ENCODE data around the gene ESYT2.
"Not testable (repeated sequence)": the region's sequence is repeated elsewhere in the genome, so short reads cannot be mapped to it uniquely, and the experiment has no call there.

ESYT2 gene

GRCh38 chr7:158710651-158711102 is 118.6 kb downstream of the ESYT2 start:
- DNase-seq = no peak

DNA sequence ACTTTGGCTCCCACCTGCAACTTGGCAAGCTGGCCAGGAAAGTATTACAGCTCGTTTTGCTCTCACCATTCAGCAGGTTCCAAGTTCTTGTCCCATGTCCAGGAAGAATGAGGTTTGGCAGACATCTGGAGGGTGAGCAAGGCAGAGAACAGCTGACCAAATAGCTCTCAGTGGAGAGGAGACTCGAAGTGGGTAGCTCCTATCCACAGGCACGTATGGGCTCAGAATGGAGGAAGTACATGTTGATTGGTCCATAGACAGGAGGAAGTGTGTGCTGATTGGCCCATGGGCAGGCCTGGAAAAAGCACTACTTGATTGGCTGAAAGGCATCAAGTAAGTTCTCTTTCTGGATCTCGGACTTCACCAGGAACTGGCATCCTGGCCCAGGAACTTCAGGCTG is 121.7 kb downstream of the ESYT2 start:
- DNase-seq = no peak

GRCh38 chr7:158706710-158707590 is 122.4 kb downstream of the ESYT2 start:
- no peak for DNase-seq

GRCh38 chr7:158706273-158706704 is 123.0 kb downstream of the ESYT2 start:
- DNase-seq = no peak

DNA sequence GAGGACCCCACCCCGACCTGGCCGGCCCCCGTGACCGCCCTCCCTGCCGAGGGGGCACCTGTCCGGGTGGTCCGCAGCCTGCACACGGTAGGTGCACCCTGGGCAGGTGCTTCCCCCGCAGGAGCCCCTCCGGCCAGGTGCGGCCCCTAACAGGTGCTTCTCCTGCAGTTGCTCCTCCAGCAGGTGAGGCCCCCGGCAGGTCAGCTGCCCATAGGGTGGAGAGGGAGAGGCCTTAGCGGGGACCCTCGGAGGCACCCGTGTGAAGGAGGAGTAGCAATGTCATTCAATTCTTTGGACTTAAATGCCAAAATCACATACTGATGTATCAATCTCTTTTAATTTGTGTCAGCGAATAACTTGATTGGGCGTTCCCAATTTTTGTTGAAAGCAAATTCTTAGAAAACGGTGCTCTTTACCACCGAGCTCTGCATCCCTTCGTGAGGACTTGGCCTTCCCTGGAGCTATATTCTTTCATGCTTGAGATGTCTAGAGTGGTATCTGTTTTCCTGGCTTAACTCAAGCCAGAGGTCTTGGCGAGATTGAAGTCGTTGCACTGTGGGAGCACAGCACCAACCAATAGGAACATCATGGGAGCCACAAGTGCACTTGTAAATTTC is 124.0 kb downstream of the ESYT2 start:
- DNase-seq = no peak

DNA sequence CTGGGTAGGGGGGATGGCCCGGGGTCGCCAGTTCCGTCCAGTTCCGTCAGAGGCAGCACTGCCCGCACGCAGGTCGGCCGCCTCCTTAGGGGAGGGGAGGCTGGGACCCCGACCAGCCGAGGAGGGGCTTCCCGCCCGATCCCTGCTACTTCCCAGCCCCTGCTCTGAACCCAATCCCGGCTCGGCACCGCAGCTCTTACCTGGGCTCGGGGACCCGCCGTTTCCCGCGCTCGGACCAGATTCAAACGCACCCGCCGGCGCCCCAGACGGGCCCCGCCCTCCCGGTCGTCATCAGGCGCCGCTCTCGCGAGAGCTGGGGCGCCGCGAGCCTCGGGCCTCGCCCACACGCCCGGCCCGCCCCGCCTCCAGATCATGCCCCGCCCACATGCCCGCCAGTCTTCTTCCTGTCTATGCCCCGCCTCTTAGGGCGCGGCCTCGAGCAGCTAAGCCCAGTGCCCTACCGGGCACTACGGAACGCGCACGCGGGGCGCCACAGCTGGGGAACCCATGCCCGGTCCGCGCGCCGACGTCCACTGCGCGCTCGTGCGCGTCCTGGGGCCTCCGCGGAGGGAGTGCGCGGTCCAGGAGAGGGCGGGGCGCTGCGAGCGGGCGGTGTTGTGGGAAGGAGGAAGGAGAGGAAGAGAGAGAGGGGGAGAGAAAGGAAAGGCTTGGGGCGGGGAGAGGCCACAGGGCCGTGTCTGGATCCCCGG is 124.6 kb downstream of the ESYT2 start, which contains the start of gene NCAPG2:
TSS of gene NCAPG2 (minus strand) at position 281 of the 710 bp plus-strand sequence. CDS start 2,905 bp downstream, outside the sequence.
- peak; percentile 99 for DNase-seq

- DNase-seq = not testable (repeated sequence)
Observed at GRCh38 chr7:158703679-158704523, 125.4 kb downstream of the ESYT2 start.

GRCh38 chr7:158702944-158703343 is 126.4 kb downstream of the ESYT2 start:
- no peak for DNase-seq

- DNase-seq = no peak
Observed at GRCh38 chr7:158702196-158702595, 127.1 kb downstream of the ESYT2 start.

DNA sequence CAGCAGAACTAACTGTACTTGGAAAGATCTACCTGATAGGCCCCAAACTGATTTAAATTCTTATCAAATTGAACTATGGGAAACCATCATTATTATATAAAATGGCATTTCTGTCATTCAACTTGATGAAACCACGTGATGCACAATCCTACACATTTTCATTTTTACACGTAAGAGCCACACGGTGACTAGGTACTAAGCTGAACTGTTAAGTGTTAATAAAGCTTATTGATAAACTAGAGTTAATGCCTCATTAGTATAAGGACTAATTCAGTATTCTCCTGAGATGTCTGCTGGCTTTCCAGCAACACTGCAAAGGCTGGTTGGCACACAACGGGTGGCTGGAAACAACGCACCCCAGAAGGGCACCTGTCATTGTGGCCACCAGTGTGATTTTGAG is 129.3 kb downstream of the ESYT2 start:
- no peak for DNase-seq

- DNase-seq = no peak
Observed at GRCh38 chr7:158699341-158699740, 130.0 kb downstream of the ESYT2 start.

GRCh38 chr7:158698657-158699195 is 130.6 kb downstream of the ESYT2 start:
- no peak for DNase-seq

DNA sequence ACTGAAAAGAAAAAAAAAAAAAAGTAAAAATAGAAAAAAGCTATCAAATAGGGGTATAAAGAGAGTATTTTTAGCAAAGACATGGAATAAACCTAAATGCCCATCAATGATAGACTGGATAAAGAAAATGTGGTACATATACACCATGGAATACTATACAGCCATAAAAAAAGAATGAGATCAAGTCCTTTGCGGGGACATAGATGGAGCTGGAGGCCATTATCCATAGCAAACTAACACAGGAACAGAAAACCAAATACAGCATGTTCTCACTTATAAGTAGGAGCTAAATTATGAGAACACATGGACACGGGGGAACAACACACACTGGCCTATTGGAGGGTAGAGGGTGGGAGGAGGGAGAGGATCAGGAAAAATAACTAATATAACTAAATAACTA is 131.7 kb downstream of the ESYT2 start:
- not testable (repeated sequence) for DNase-seq

- no peak for DNase-seq
Observed at GRCh38 chr7:158695726-158696452, 133.4 kb downstream of the ESYT2 start.

- DNase-seq = no peak
Observed at GRCh38 chr7:158695056-158695455, 134.3 kb downstream of the ESYT2 start.

DNA sequence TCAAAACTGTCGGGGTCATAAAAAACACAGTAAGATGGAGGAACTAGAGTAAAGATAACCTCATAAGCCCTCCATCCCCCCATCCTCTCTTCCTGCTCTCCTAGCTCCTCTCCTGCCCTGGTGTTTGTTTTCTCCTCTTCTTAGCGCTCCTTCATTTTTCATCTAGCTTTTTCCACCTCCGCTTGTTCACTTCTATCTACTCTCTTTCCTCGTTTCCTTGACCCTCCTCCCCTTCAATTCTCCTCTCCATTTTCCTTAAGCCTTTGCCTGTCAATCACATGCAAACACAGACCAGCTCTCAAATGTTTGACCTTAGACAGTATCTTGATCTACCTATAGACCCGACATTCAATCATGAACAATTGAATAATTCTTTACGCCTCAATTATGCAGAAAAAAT is 134.7 kb downstream of the ESYT2 start:
- no peak for DNase-seq

GRCh38 chr7:158689488-158689887 is 139.8 kb downstream of the ESYT2 start:
- DNase-seq = no peak

DNA sequence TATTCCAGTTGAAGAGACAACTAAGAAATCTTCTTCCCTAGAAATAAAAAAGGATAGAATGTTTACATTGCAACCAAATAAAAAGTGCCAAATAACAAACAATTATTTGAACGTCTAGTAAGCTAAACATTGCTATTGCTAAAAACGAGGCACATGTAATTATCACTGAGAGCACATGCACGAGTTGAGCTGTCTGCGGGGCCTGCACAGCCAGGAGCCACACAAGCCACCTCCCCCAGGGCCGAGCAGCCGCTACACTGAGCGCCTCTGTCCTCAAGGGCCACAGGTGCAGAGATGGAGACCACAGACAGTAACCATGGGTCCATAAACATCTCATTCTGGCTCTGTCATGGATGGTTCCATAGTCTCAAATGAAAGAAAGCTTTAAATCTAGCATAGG is 141.9 kb downstream of the ESYT2 start:
- no peak for DNase-seq

GRCh38 chr7:158685693-158686092 is 143.6 kb downstream of the ESYT2 start:
- DNase-seq = no peak

DNA sequence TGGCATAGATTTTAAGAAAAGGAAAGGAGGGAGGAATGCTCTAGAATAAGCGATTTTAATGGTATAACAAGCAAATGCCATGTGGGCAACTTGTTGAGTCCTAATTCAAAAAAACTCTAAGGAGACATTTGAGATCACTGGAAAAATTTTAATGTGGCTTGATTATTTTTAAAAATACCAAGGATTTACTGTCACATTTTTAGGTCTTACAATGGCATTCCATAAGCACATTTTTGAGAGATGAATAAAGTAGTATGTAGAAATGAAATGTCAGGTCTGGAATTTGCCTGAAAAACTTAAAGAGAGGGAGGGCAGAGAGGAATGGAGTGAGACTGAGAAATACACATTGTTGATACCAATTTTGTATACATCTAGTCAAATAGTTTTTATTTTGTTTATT is 145.0 kb downstream of the ESYT2 start:
- DNase-seq = no peak

GRCh38 chr7:158683541-158683940 is 145.8 kb downstream of the ESYT2 start:
- DNase-seq = no peak

All from activated CD8-positive, alpha-beta memory T cell treated with anti-CD3 and anti-CD28 coated beads, Interleukin-2, amount 50 U/mL, for 48 hours (primary cell).